Ectodermal cell (in vitro differentiated cells): ENCODE data around the gene KRTAP2-3.
"Not testable (repeated sequence)": the region's sequence is repeated elsewhere in the genome, so short reads cannot be mapped to it uniquely, and the experiment has no call there.

Experiments
- H3K27ac ChIP-seq: 2 replicates; pipeline ENCODE4 v1.7.0; 2013; ENCODE audit warnings: mild to moderate bottlenecking, low read depth, low read length; ENCODE audit not compliant: insufficient read depth, poor library complexity, severe bottlenecking
- H3K27me3 ChIP-seq: 2 replicates; pipeline ENCODE4 v1.7.0; 2013; ENCODE audit warnings: mild to moderate bottlenecking, low read length; ENCODE audit not compliant: insufficient read depth, control insufficient read depth, poor library complexity, severe bottlenecking
- H3K36me3 ChIP-seq: one replicate; pipeline ENCODE4 v1.7.0; 2013; ENCODE audit warnings: low read length; ENCODE audit not compliant: control insufficient read depth, insufficient read depth
- H3K4me1 ChIP-seq: one replicate; pipeline ENCODE4 v1.7.0; 2013; ENCODE audit warnings: low read length; ENCODE audit not compliant: control insufficient read depth, insufficient read depth
- H3K4me3 ChIP-seq: 2 replicates; pipeline ENCODE4 v1.7.0; 2013; ENCODE audit warnings: low read depth, low read length, control low read depth; ENCODE audit not compliant: insufficient read depth
- H3K9me3 ChIP-seq: 2 replicates; pipeline ENCODE4 v1.7.0; 2013; ENCODE audit warnings: mild to moderate bottlenecking, low read length, moderate library complexity; ENCODE audit not compliant: control insufficient read depth
- WGBS, 2 experiments: methylation state at CpG; one replicate each; pipeline ENCODE4 v1.1.7; 2013; ENCODE audit warnings: missing lambda C conversion rate in 2 of 2; 5-methylcytosine and 5-hydroxymethylcytosine counted together

KRTAP2-3 gene

DNA sequence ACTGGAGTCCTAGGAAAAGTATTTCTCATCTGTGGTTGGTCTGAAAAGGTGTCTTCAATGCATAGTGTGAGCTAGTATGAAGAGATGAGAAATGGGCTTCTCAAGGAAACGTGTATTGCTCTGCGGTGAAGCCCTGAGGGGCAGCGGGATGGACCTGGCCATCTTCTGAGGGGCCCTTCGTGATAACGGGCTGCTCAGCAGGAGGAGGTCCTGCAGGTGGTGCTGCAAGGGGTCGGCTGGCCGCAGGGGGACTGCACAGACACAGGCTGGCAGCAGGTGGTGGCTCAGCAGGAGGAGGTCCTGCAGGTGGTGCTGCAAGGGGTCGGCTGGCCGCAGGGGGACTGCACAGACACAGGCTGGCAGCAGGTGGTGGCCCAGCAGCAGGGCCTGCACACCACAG lies 5.4 kb downstream of the KRTAP2-3 start:
- H3K36me3 ChIP-seq, H3K9me3 ChIP-seq, H3K27ac ChIP-seq, H3K4me1 ChIP-seq, H3K4me3 ChIP-seq, H3K27me3 ChIP-seq: not testable (repeated sequence)
- WGBS, 2 experiments, result 92 to 95% methylated on average over 7 to 9 of the region's 9 CpGs

DNA sequence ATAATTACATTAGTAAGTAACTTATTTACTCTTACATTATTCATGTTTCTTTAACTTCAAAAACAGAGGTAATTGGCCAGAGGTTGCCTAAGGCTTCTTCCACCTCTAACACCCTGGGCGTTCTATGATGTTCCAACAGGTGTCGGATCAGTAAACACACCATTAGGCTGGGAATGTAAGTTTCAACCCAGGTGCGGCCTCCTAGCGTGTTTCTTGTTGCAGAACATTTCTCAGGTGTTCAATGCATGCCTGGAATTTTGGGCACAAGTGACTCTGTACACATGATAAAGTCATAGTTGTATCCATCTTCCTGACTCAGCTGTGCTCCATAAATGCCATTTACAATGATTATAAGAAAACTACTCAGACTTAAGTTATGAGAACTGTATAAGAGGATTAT lies 5.9 kb downstream of the KRTAP2-3 start:
- WGBS, 2 experiments, result 95% methylated on average over 4 of the region's 4 CpGs
- Histone ChIP-seq H3K4me3 (no peak overlapping the region), H3K36me3 (no peaks in the 10 kb centered on the region), H3K4me1 (no peaks in the 10 kb centered on the region), H3K27me3 (no peaks in the 10 kb centered on the region), H3K27ac (no peak overlapping the region), H3K9me3 (no peaks in the 10 kb centered on the region)

DNA sequence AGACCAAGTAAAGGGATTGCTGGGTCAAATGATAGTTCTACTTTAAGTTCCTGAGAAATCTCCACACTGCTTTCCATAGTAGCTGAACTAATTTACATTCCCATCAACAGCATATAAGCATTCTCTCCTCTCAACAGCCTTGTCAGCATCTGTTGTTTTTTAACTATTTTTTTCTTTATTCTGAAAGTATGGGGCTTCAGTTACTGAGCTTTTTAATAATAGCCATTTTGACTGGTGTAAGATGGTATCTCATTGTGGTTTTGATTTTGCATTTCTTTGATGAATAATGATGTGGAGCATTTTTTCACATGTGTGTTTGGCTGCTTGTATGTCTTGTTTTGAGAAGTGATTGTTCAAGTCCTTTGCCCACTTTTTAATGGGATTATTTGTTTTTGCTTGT lies 7.3 kb downstream of the KRTAP2-3 start:
- H3K9me3 ChIP-seq, result no peaks in the 10 kb centered on the region
- H3K4me3 ChIP-seq, result no peak overlapping the region
- H3K36me3 ChIP-seq, result no peaks in the 10 kb centered on the region
- no peak overlapping the region for H3K27ac ChIP-seq
- H3K4me1 ChIP-seq, result no peaks in the 10 kb centered on the region
- H3K27me3 ChIP-seq, result no peaks in the 10 kb centered on the region

DNA sequence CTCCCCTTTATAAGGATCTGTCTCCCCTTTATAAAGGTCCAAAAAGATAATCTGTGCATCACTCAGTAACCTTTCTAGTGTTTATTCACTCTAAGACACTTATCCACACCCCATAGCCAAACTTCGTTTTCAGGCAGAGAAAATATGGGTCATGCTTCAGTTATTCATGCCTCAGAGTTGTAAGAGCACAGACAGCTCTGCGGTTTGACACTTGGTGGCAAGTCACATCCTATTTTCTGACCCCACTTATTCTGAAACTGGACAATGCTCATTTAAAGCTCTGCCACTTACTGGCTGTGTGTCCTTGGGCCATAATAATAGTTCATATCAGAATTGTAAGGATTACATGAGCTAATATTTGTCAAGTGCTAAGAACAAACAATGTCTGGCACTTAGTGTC lies 10.8 kb downstream of the KRTAP2-3 start:
- no peaks in the 10 kb centered on the region for H3K9me3 ChIP-seq
- H3K4me1 ChIP-seq, result no peaks in the 10 kb centered on the region
- H3K36me3 ChIP-seq, result no peaks in the 10 kb centered on the region
- no peaks in the 10 kb centered on the region for H3K27me3 ChIP-seq
- H3K4me3 ChIP-seq, result no peak overlapping the region
- H3K27ac ChIP-seq, result no peak overlapping the region
- WGBS, 2 experiments, result 85 to 87% methylated on average over 2 of the region's 2 CpGs

DNA sequence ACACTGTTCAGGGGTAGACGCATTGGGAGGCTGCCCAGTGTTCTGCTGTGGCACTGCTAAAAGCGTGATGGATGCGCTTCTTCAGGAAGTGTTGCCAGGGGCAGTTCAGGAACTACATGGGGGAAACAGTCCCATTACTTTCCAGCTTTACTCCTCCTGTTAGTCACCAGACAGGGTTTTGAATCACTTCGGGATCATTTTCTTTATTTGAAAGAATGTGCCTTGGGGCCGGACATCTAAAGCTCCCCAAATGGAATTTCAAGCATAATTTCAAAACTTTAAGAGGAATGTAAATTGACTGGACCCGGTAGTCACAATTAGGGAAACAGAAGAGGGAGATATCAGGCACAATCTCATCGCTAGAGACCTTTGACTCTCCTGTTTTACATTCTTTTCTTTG lies 11.5 kb downstream of the KRTAP2-3 start:
- Histone ChIP-seq H3K4me3 (no peak overlapping the region), H3K4me1 (no peaks in the 10 kb centered on the region), H3K9me3 (no peaks in the 10 kb centered on the region), H3K36me3 (no peaks in the 10 kb centered on the region), H3K27ac (no peak overlapping the region), H3K27me3 (no peaks in the 10 kb centered on the region)
- 86 to 96% methylated on average over 7 of the region's 7 CpGs for WGBS, 2 experiments

DNA sequence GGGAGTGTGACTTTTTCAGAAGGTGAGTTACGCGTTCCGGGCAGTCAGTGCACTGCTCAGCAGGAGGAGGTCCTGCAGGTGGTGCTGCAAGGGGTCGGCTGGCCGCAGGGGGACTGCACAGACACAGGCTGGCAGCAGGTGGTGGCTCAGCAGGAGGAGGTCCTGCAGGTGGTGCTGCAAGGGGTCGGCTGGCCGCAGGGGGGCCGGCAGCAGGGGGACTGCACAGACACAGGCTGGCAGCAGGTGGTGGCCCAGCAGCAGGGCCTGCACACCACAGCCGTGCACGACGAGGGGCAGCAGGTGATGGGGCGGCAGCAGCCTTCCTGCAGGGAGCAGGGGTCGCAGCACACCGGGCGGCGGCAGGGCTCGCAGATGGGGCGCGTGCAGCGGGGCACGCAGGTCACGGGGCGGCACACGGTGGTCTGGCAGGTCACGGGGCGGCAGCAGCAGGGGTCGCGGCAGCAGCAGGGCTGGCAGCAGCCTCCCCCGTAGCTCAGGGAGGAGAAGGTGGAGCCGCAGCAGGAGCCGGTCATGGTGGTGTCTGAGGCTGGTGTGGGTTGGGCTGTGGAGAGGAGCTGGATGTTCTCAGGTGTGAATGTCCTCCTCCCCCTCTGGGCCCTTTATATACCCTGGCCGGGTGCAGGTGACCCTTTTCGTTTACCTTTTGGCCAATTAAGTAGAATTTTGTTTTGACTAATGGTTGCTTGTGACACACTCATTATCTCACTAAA lies 13.0 kb downstream of the KRTAP2-3 start, which contains the start of gene KRTAP2-1:
KRTAP2-1 (minus strand) TSS at position 582 of the 731 bp plus-strand sequence; CDS start at position 533, 49 bp downstream.
- H3K27ac ChIP-seq, H3K4me3 ChIP-seq, H3K9me3 ChIP-seq, H3K36me3 ChIP-seq, H3K4me1 ChIP-seq, H3K27me3 ChIP-seq: not testable (repeated sequence)
- 72 to 84% methylated on average over 5 to 9 of the region's 33 CpGs for WGBS, 2 experiments

DNA sequence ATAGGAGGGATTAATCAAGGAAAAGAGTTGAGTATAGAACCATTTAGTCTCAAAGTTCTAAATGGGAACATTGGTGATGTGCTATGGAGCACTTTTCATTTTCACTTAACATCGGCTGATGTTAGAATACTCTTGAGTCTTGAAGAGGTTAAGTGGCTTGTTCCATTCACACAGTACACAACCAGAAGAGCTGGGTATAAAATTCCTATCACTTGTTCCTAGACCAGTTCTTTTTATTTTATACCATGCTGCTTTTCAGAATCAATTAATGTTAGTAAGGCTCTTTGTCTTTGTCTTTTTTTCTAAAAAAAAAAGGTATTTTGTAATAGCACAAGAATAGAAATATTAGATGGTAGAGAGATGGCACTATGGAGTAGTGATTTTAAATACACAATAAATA lies 17.0 kb downstream of the KRTAP2-3 start:
- WGBS, 2 experiments, result 90 to 100% methylated on average over 1 of the region's 1 CpG

DNA sequence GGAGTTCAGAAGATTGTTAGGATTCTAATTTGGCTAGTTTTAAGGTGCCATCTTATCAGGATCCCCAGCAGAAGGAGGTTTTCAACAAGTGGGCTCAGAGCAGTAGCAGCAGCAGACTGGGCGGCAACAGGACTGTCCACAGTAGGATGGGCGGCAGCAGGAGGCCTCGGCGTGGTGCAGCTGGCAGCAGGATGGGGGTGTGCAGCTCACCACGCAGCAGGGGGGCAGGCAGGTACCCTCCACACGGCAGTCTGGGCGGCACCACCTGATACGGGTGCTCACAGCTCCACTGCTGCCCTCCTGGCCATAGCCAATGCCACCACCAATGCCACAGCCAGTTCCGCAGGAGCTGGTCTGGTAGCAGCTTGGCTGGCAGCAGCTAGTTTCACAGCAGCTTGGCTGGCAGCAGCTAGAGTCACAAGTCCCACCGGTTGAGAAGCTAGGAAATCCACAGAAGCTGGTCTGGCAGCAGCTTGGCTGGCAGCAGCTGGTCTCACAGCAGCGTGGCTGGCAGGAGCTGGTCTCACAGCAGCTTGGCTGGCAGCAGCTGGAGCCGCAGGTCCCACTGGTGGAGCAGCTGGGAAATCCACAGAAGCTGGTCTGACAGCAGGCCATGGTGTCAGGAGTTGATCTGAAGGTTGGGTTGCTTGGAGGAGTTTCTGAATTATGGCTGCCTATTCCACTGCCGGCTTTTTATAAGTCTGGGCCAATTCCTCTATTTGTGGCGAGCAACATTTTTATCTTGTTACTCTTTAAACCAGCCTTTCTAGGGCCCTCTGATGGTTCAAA lies 18.9 kb downstream of the KRTAP2-3 start, which contains the start of gene KRTAP1-1:
KRTAP1-1 (minus strand) TSS at position 668 of the 789 bp plus-strand sequence; CDS start at position 615, 53 bp downstream.
- 89 to 92% methylated on average over 13 to 14 of the region's 14 CpGs for WGBS, 2 experiments
- not testable (repeated sequence) for H3K27me3 ChIP-seq, H3K9me3 ChIP-seq, H3K36me3 ChIP-seq, H3K4me3 ChIP-seq, H3K27ac ChIP-seq, H3K4me1 ChIP-seq

More for the DNA sequence above, 17.0 kb downstream of the KRTAP2-3 start:
- Histone ChIP-seq H3K9me3 (no peaks in the 10 kb centered on the region), H3K27ac (no peak overlapping the region), H3K4me1 (peaks cover 1% of the 10 kb centered on the region), H3K36me3 (no peaks in the 10 kb centered on the region), H3K27me3 (no peaks in the 10 kb centered on the region), H3K4me3 (no peak overlapping the region)

DNA sequence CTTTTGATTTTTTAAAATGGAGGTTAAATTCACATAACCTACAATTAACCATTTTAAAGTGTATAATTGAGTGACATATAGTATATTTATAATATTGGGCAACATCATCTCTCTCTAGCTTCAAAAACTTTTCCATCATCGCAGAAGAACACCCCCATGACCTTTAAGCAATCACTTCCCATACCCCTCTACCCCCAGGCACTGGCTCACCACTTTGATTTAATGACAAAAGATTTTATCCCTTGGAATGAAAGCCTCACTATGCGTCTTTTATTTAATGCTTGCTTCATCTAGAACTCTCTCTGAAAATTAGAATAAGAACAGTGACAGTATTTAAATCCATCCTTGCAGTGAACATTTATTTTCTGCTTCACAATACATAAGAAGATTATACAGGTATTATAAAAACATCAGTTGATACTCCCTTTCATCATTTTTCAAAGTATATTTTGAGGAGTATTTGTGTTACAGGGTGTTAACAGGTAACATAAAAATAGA lies 22.0 kb downstream of the KRTAP2-3 start:
- 61 to 64% methylated on average over 2 of the region's 2 CpGs for WGBS, 2 experiments
- H3K27ac ChIP-seq, result no peak overlapping the region

DNA sequence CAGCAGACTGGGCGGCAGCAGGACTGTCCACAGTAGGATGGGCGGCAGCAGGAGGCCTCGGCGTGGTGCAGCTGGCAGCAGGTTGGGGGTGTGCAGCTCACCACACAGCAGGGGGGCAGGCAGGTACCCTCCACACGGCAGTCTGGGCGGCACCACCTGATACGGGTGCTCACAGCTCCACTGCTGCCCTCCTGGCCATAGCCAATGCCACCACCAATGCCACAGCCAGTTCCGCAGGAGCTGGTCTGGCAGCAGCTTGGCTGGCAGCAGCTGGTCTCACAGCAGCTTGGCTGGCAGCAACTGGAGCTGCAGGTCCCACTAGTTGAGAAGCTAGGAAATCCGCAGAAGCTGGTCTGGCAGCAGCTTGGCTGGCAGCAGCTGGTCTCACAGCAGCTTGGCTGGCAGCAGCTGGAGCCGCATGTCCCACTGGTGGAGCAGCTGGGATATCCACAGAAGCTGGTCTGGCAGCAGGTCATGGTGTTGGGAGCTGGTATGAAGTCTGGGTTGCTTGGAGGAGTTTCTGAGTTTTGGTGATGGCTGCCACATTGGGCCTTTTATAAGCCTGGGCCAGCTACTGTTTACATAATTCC lies 25.5 kb downstream of the KRTAP2-3 start, which contains the start of gene KRTAP1-3:
KRTAP1-3 (minus strand) TSS at position 529 of the 590 bp plus-strand sequence; CDS start at position 476, 53 bp downstream.
- not testable (repeated sequence) for H3K27ac ChIP-seq, H3K4me3 ChIP-seq, H3K36me3 ChIP-seq, H3K9me3 ChIP-seq, H3K4me1 ChIP-seq, H3K27me3 ChIP-seq
- WGBS, 2 experiments, result 88 to 95% methylated on average over 10 of the region's 10 CpGs

More for the DNA sequence above, 22.0 kb downstream of the KRTAP2-3 start:
- Histone ChIP-seq H3K4me1 (peaks cover 3% of the 10 kb centered on the region), H3K27me3 (no peaks in the 10 kb centered on the region), H3K36me3 (no peaks in the 10 kb centered on the region), H3K4me3 (no peak overlapping the region), H3K9me3 (no peaks in the 10 kb centered on the region)
